ENCODE data around the gene RNF126.

DNA sequence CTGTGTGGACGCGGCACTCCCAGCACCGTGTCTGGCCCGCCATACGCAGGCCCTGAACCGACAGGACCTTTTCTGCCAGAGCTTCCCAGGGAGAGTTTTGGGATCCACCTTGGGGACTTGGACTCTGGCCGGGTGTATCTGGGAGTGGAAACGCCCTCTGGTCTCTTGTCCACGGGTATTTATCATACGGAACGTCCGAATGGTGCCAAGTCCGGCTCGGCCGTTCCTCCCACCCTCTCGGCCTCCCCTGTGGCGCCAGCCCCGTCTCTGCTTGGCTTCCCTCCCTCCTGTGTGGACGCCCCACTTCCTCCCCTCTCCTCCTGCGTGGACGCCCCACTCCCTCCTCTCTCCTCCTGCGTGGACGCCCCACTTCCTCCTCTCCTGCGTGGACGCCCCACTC is 61.2 kb downstream of the RNF126 start:
- TF ChIP-seq POLR2A (IDR thresholded peaks at IDR 0.05; ENCODE audit: low read depth, low read length) (no peak), RAD21 (IDR thresholded peaks at IDR 0.05; ENCODE audit: low read length) (no peak), CEBPB (IDR thresholded peaks at IDR 0.05; ENCODE audit: low read depth, low read length) (no peak), MAFK (IDR thresholded peaks at IDR 0.05; ENCODE audit: low read depth, low read length) (no peak), CHD1 (IDR thresholded peaks at IDR 0.05; ENCODE audit: low read depth, low read length) (no peak), BHLHE40 (IDR thresholded peaks at IDR 0.05; ENCODE audit: low read depth, low read length) (no peak), SMC3 (IDR thresholded peaks at IDR 0.05; ENCODE audit: low read depth, low read length) (no peak), RFX5 (IDR thresholded peaks at IDR 0.05; ENCODE audit: low read depth, low read length) (no peak)
- TF ChIP-seq, protein P1, sequence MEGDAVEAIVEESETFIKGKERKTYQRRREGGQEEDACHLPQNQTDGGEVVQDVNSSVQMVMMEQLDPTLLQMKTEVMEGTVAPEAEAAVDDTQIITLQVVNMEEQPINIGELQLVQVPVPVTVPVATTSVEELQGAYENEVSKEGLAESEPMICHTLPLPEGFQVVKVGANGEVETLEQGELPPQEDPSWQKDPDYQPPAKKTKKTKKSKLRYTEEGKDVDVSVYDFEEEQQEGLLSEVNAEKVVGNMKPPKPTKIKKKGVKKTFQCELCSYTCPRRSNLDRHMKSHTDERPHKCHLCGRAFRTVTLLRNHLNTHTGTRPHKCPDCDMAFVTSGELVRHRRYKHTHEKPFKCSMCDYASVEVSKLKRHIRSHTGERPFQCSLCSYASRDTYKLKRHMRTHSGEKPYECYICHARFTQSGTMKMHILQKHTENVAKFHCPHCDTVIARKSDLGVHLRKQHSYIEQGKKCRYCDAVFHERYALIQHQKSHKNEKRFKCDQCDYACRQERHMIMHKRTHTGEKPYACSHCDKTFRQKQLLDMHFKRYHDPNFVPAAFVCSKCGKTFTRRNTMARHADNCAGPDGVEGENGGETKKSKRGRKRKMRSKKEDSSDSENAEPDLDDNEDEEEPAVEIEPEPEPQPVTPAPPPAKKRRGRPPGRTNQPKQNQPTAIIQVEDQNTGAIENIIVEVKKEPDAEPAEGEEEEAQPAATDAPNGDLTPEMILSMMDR (conservative IDR thresholded peaks at IDR 0.05; ENCODE audit: low read depth, low read length), result no peak
- TF ChIP-seq, protein P2, sequence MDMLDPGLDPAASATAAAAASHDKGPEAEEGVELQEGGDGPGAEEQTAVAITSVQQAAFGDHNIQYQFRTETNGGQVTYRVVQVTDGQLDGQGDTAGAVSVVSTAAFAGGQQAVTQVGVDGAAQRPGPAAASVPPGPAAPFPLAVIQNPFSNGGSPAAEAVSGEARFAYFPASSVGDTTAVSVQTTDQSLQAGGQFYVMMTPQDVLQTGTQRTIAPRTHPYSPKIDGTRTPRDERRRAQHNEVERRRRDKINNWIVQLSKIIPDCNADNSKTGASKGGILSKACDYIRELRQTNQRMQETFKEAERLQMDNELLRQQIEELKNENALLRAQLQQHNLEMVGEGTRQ (IDR thresholded peaks at IDR 0.05; ENCODE audit: low read depth, low read length), result no peak
- TF ChIP-seq, protein P3, sequence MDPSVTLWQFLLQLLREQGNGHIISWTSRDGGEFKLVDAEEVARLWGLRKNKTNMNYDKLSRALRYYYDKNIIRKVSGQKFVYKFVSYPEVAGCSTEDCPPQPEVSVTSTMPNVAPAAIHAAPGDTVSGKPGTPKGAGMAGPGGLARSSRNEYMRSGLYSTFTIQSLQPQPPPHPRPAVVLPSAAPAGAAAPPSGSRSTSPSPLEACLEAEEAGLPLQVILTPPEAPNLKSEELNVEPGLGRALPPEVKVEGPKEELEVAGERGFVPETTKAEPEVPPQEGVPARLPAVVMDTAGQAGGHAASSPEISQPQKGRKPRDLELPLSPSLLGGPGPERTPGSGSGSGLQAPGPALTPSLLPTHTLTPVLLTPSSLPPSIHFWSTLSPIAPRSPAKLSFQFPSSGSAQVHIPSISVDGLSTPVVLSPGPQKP (IDR thresholded peaks at IDR 0.05; ENCODE audit: borderline replicate concordance, low read depth, low read length), result no peak
